Neural cell (in vitro differentiated cells): ENCODE results near the gene NEK2.

Experiments used
- EP300 ChIP-seq: fragments of 450-650 bp; conservative IDR thresholded peaks from 2 replicates; pipeline ENCODE4 v1.6.1; 2014; ENCODE audit warnings: antibody characterized with exemption, mild to moderate bottlenecking, moderate library complexity; ENCODE audit not compliant: poor library complexity, severe bottlenecking
- EZH2 ChIP-seq: fragments of 200-600, 300-800 bp; shearing (Covaris generic), sonication (generic); IDR thresholded peaks from 2 replicates; pipeline ENCODE4 v1.6.1; 2014; ENCODE audit warnings: antibody characterized with exemption, low read length, borderline replicate concordance, mild to moderate bottlenecking; ENCODE audit not compliant: insufficient read depth, poor library complexity, severe bottlenecking
- MXI1 ChIP-seq: fragments of 450-650 bp; conservative IDR thresholded peaks from 2 replicates; pipeline ENCODE4 v1.6.1; 2014; ENCODE audit warnings: antibody characterized with exemption, mild to moderate bottlenecking; ENCODE audit not compliant: poor library complexity, severe bottlenecking
- POLR2AphosphoS5 ChIP-seq: IDR thresholded peaks from 2 replicates; pipeline ENCODE4 v1.6.1; 2012
- RAD21 ChIP-seq: fragments of 450-650 bp; conservative IDR thresholded peaks from 2 replicates; pipeline ENCODE4 v1.6.1; 2014; ENCODE audit warnings: antibody characterized with exemption, mild to moderate bottlenecking, moderate library complexity
- SMC3 ChIP-seq: fragments of 450-650 bp; conservative IDR thresholded peaks from 2 replicates; pipeline ENCODE4 v1.6.1; 2014; ENCODE audit warnings: antibody characterized with exemption, mild to moderate bottlenecking, moderate library complexity; ENCODE audit not compliant: poor library complexity
- TAF1 ChIP-seq: IDR thresholded peaks from 2 replicates; pipeline ENCODE4 v1.6.1; 2012; ENCODE audit warnings: low read depth
- TF ChIP-seq, protein P1 (sequence below): fragments of 450-650 bp; IDR thresholded peaks from 2 replicates; pipeline ENCODE4 v1.5.1; 2014; ENCODE audit warnings: antibody characterized with exemption, mild to moderate bottlenecking, moderate library complexity; ENCODE audit not compliant: poor library complexity, severe bottlenecking
- TF ChIP-seq, protein P2 (sequence below): IDR thresholded peaks from 2 replicates; pipeline ENCODE4 v1.6.1; 2012; ENCODE audit warnings: borderline replicate concordance

DNA sequence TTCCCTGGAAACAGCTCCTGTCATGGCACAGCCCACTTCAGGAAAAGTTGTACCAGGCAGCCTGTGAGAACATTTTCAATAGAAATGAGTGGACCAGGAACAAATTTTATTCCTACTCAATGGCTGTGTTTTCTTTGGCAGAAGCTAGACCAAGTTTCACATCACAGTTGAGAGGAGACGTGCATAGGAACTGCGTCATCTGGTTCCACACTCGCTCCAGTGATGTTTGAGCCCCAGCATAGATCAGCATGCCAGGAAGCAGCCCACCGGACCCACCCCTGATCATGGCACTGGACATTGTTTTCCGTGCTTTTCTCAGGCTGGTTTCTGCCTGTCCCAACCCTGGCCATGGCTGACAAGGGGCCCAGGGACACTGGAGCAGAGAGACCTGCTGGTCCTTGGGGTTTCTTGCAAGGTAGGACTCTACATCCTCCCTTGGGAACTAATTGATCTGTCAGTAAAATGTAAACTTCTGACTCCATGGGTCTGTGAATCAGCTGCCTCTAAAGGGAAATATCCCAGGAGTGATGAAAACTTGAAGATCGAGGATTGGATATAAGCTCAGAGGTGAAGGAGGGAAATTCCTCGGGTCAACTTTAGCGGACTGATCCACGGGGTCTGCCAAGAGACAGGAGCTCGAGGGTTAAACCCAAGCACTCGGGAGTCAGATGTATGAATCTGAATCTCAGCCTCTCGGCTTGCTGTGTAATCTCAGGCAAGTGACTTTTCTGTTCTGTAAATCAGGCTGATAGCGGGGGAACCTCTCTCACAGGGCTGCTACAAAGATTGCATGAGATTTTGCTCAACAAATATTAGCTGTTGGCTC lies 35.7 kb downstream of the NEK2 start:
- TF ChIP-seq, protein P1, sequence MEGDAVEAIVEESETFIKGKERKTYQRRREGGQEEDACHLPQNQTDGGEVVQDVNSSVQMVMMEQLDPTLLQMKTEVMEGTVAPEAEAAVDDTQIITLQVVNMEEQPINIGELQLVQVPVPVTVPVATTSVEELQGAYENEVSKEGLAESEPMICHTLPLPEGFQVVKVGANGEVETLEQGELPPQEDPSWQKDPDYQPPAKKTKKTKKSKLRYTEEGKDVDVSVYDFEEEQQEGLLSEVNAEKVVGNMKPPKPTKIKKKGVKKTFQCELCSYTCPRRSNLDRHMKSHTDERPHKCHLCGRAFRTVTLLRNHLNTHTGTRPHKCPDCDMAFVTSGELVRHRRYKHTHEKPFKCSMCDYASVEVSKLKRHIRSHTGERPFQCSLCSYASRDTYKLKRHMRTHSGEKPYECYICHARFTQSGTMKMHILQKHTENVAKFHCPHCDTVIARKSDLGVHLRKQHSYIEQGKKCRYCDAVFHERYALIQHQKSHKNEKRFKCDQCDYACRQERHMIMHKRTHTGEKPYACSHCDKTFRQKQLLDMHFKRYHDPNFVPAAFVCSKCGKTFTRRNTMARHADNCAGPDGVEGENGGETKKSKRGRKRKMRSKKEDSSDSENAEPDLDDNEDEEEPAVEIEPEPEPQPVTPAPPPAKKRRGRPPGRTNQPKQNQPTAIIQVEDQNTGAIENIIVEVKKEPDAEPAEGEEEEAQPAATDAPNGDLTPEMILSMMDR: no peak
- no peak for TF ChIP-seq EZH2
- TF ChIP-seq EP300: no peak
- TF ChIP-seq SMC3: no peak
- TF ChIP-seq, protein P2, sequence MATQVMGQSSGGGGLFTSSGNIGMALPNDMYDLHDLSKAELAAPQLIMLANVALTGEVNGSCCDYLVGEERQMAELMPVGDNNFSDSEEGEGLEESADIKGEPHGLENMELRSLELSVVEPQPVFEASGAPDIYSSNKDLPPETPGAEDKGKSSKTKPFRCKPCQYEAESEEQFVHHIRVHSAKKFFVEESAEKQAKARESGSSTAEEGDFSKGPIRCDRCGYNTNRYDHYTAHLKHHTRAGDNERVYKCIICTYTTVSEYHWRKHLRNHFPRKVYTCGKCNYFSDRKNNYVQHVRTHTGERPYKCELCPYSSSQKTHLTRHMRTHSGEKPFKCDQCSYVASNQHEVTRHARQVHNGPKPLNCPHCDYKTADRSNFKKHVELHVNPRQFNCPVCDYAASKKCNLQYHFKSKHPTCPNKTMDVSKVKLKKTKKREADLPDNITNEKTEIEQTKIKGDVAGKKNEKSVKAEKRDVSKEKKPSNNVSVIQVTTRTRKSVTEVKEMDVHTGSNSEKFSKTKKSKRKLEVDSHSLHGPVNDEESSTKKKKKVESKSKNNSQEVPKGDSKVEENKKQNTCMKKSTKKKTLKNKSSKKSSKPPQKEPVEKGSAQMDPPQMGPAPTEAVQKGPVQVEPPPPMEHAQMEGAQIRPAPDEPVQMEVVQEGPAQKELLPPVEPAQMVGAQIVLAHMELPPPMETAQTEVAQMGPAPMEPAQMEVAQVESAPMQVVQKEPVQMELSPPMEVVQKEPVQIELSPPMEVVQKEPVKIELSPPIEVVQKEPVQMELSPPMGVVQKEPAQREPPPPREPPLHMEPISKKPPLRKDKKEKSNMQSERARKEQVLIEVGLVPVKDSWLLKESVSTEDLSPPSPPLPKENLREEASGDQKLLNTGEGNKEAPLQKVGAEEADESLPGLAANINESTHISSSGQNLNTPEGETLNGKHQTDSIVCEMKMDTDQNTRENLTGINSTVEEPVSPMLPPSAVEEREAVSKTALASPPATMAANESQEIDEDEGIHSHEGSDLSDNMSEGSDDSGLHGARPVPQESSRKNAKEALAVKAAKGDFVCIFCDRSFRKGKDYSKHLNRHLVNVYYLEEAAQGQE: no peak
- no peak for TF ChIP-seq POLR2AphosphoS5
- no peak for TF ChIP-seq TAF1
- no peak for TF ChIP-seq RAD21
- no peak for TF ChIP-seq MXI1
